GM23338 (cell line): ENCODE measurements around the gene RENBP. TPM values are rescaled to one million over a fixed set of nuclear protein-coding genes. Genes with fewer than 3 reads are reported as not detected.

Experiments used
- ATAC-seq: fragments of 200-7000 bp; cut with Tn5 transposase; 3 replicates; pipeline ENCODE4 v1.9.1; 2020
- DNase-seq: peaks from one replicate; pipeline ENCODE4 v3.0.0-alpha.2; 2015; ENCODE audit warnings: low spot score
- H2AFZ ChIP-seq: fragments of 200-600 bp; sonication (generic); 2 replicates; pipeline ENCODE4 v1.8.0; 2016; ENCODE audit warnings: antibody characterized with exemption, mild to moderate bottlenecking, moderate library complexity
- H3F3A ChIP-seq: fragments of 200-600 bp; sonication (generic); replicated peaks from 2 replicates; pipeline ENCODE4 v1.8.0; 2017; ENCODE audit warnings: antibody characterized with exemption, mixed run types, low read depth
- H3K27ac ChIP-seq: fragments of 200-600 bp; sonication (generic); 2 replicates; pipeline ENCODE4 v1.6.1; 2016; ENCODE audit warnings: low read depth
- H3K27me3 ChIP-seq: fragments of 200-600 bp; sonication (generic); 2 replicates; pipeline ENCODE4 v1.8.0; 2016; ENCODE audit warnings: mild to moderate bottlenecking, mixed run types, moderate library complexity; ENCODE audit not compliant: insufficient read depth
- H3K36me3 ChIP-seq: fragments of 200-600 bp; sonication (generic); 2 replicates; pipeline ENCODE4 v1.8.0; 2016; ENCODE audit warnings: mild to moderate bottlenecking; ENCODE audit not compliant: insufficient read depth
- H3K4me1 ChIP-seq: fragments of 200-600 bp; sonication (generic); 2 replicates; pipeline ENCODE4 v1.8.0; 2016; ENCODE audit warnings: mild to moderate bottlenecking, moderate library complexity; ENCODE audit not compliant: insufficient read depth
- H3K4me2 ChIP-seq: fragments of 200-600 bp; sonication (generic); 2 replicates; pipeline ENCODE4 v1.7.1; 2017; ENCODE audit warnings: mixed run types
- H3K4me3 ChIP-seq: fragments of 200-600 bp; sonication (generic); 2 replicates; pipeline ENCODE4 v1.6.1; 2016; ENCODE audit warnings: mixed run types
- H3K79me2 ChIP-seq: fragments of 200-600 bp; sonication (generic); replicated peaks from 2 replicates; pipeline ENCODE4 v1.8.0; 2017; ENCODE audit warnings: mild to moderate bottlenecking; ENCODE audit not compliant: insufficient read depth
- H3K9me2 ChIP-seq: fragments of 200-600 bp; sonication (generic); 2 replicates; pipeline ENCODE4 v1.8.0; 2017; ENCODE audit not compliant: insufficient read depth
- H4K20me1 ChIP-seq: fragments of 200-600 bp; sonication (generic); replicated peaks from 2 replicates; pipeline ENCODE4 v1.8.0; 2017; ENCODE audit warnings: mild to moderate bottlenecking; ENCODE audit not compliant: insufficient read depth
- H3K27ac Mint-ChIP-seq: 2 replicates; pipeline ENCODE4 v1.8.0; 2020; ENCODE audit warnings: inconsistent platforms, mild to moderate bottlenecking, moderate library complexity, mixed read lengths
- H3K27me3 Mint-ChIP-seq: 3 replicates; pipeline ENCODE4 v1.8.0; 2022; ENCODE audit warnings: low read depth, mild to moderate bottlenecking, moderate library complexity, mixed read lengths, inconsistent platforms; ENCODE audit not compliant: insufficient read depth, poor library complexity
- H3K36me3 Mint-ChIP-seq: 3 replicates; pipeline ENCODE4 v1.8.0; 2021; ENCODE audit warnings: low read depth, mild to moderate bottlenecking, inconsistent platforms, moderate library complexity, mixed read lengths
- H3K4me1 Mint-ChIP-seq: 3 replicates; pipeline ENCODE4 v1.8.0; 2020; ENCODE audit warnings: mild to moderate bottlenecking, inconsistent platforms, mixed read lengths
- H3K4me3 Mint-ChIP-seq: 3 replicates; pipeline ENCODE4 v1.8.0; 2021; ENCODE audit warnings: moderate library complexity, mild to moderate bottlenecking, inconsistent platforms, mixed read lengths
- H3K9me3 Mint-ChIP-seq: 3 replicates; pipeline ENCODE4 v1.8.0; 2020; ENCODE audit warnings: moderate library complexity, mild to moderate bottlenecking, inconsistent platforms, mixed read lengths
- CREB1 ChIP-seq: fragments of 250-450 bp; sonication (Bioruptor Pico); IDR thresholded peaks from 2 replicates; pipeline ENCODE4 v1.5.0; 2020; ENCODE audit warnings: low read depth, mild to moderate bottlenecking, moderate library complexity
- JUNB ChIP-seq: IDR thresholded peaks from one replicate; pipeline ENCODE4 v1.6.1; 2016; ENCODE audit warnings: antibody characterized with exemption; ENCODE audit not compliant: unreplicated experiment
- NANOG ChIP-seq: IDR thresholded peaks from 2 replicates; pipeline ENCODE4 v1.6.1; 2016; ENCODE audit warnings: antibody characterized with exemption, borderline replicate concordance
- ZNF114 ChIP-seq: fragments of 250-450 bp; sonication (Bioruptor Pico); IDR thresholded peaks from 2 replicates; pipeline ENCODE4 v1.5.0; 2020; ENCODE audit warnings: mild to moderate bottlenecking, moderate library complexity
- ZNF462 ChIP-seq: fragments of 250-450 bp; sonication (Bioruptor Pico); IDR thresholded peaks from 2 replicates; pipeline ENCODE4 v1.5.0; 2020; ENCODE audit warnings: mild to moderate bottlenecking, moderate library complexity
- polyA plus RNA-seq: library from polyadenylated mRNA; unstranded; fragments of >200 nt; fragmentation: Nextera tagmentation; extraction: Ambion mirVana; gene quantifications from 2 replicates; pipeline ENCODE4 v1.2.1, GENCODE V29; 2016
- total RNA-seq: library from RNA; depleted of rRNA; stranded (reverse); fragments of >200 nt; shearing (Covaris generic); gene quantifications from 2 replicates; pipeline ENCODE4 v1.2.3, GENCODE V29; 2014
- TF ChIP-seq, protein P1 (sequence below): IDR thresholded peaks from one replicate; pipeline ENCODE4 v1.6.1; 2018; ENCODE audit warnings: antibody characterized with exemption; ENCODE audit not compliant: unreplicated experiment

The RENBP gene
- total and polyA plus RNA-seq, 2 experiments from 2014 or later = 2.0 to 10.3 TPM

DNA sequence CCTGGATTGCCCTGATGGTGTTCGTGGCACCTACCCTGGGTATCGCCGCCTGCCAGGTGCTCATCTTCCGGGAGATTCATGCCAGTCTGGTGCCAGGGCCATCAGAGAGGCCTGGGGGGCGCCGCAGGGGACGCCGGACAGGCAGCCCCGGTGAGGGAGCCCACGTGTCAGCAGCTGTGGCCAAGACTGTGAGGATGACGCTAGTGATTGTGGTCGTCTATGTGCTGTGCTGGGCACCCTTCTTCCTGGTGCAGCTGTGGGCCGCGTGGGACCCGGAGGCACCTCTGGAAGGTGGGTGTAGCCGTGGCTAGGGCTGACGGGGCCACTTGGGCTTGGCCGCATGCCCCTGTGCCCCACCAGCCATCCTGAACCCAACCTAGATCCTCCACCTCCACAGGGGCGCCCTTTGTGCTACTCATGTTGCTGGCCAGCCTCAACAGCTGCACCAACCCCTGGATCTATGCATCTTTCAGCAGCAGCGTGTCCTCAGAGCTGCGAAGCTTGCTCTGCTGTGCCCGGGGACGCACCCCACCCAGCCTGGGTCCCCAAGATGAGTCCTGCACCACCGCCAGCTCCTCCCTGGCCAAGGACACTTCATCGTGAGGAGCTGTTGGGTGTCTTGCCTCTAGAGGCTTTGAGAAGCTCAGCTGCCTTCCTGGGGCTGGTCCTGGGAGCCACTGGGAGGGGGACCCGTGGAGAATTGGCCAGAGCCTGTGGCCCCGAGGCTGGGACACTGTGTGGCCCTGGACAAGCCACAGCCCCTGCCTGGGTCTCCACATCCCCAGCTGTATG, 38.1 kb downstream of the RENBP start:
- H3K27me3 ChIP-seq = no peaks in the 10 kb centered on the region
- no peak overlapping the region for H3K4me3 Mint-ChIP-seq
- no peak overlapping the region for H3K27ac ChIP-seq
- peaks cover 19% of the 10 kb centered on the region; the same call in 2 of the 3 replicates for H3K4me1 Mint-ChIP-seq
- H3K4me2 ChIP-seq = no peak overlapping the region
- no peaks in the 10 kb centered on the region for H3K36me3 ChIP-seq
- no peaks in the 10 kb centered on the region for H3K9me2 ChIP-seq
- H3K27ac Mint-ChIP-seq = no peak overlapping the region
- H3K4me1 ChIP-seq = no peaks in the 10 kb centered on the region
- no peak for ATAC-seq
- no peaks in the 10 kb centered on the region for H3F3A ChIP-seq
- H3K79me2 ChIP-seq = no peaks in the 10 kb centered on the region
- TF ChIP-seq, protein P1, sequence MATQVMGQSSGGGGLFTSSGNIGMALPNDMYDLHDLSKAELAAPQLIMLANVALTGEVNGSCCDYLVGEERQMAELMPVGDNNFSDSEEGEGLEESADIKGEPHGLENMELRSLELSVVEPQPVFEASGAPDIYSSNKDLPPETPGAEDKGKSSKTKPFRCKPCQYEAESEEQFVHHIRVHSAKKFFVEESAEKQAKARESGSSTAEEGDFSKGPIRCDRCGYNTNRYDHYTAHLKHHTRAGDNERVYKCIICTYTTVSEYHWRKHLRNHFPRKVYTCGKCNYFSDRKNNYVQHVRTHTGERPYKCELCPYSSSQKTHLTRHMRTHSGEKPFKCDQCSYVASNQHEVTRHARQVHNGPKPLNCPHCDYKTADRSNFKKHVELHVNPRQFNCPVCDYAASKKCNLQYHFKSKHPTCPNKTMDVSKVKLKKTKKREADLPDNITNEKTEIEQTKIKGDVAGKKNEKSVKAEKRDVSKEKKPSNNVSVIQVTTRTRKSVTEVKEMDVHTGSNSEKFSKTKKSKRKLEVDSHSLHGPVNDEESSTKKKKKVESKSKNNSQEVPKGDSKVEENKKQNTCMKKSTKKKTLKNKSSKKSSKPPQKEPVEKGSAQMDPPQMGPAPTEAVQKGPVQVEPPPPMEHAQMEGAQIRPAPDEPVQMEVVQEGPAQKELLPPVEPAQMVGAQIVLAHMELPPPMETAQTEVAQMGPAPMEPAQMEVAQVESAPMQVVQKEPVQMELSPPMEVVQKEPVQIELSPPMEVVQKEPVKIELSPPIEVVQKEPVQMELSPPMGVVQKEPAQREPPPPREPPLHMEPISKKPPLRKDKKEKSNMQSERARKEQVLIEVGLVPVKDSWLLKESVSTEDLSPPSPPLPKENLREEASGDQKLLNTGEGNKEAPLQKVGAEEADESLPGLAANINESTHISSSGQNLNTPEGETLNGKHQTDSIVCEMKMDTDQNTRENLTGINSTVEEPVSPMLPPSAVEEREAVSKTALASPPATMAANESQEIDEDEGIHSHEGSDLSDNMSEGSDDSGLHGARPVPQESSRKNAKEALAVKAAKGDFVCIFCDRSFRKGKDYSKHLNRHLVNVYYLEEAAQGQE = no peak
- H2AFZ ChIP-seq = no peak overlapping the region
- H4K20me1 ChIP-seq = no peaks in the 10 kb centered on the region
- no peak overlapping the region for H3K4me3 ChIP-seq
- no peaks in the 10 kb centered on the region; the same call in 2 of the 3 replicates for H3K9me3 Mint-ChIP-seq
- H3K27me3 Mint-ChIP-seq = peaks cover 10% of the 10 kb centered on the region
- no peak for DNase-seq
- no peaks in the 10 kb centered on the region for H3K36me3 Mint-ChIP-seq

GRCh38 chrX:153905481-153906095, 38.9 kb downstream of the RENBP start:
- Mint-ChIP-seq H3K27ac (no peak overlapping the region), H3K36me3 (no peaks in the 10 kb centered on the region), H3K9me3 (no peaks in the 10 kb centered on the region; the same call in 2 of the 3 replicates), H3K27me3 (peaks cover 13% of the 10 kb centered on the region), H3K4me1 (peaks cover 25% of the 10 kb centered on the region), H3K4me3 (no peak overlapping the region)
- no peak overlapping the region for H3K4me3 ChIP-seq
- no peak overlapping the region for H2AFZ ChIP-seq
- H3F3A ChIP-seq = no peaks in the 10 kb centered on the region
- H3K4me1 ChIP-seq = peaks cover 1% of the 10 kb centered on the region; the same call in 1 of the 2 replicates
- no peak overlapping the region for H3K4me2 ChIP-seq
- no peak overlapping the region for H3K27ac ChIP-seq
- H3K36me3 ChIP-seq = no peaks in the 10 kb centered on the region
- no peak for ATAC-seq
- DNase-seq = no peak
- no peaks in the 10 kb centered on the region for H3K79me2 ChIP-seq
- H3K9me2 ChIP-seq = no peaks in the 10 kb centered on the region
- H3K27me3 ChIP-seq = no peaks in the 10 kb centered on the region
- H4K20me1 ChIP-seq = no peaks in the 10 kb centered on the region
- TF ChIP-seq JUNB (no peak), ZNF462 (CRISPR knock-in tag) (no peak), NANOG (no peak), CREB1 (CRISPR knock-in tag) (no peak), ZNF114 (CRISPR knock-in tag) (no peak)
- TF ChIP-seq, protein P1 = no peak
